Renal cortical epithelial cell (primary cell): ENCODE data around the gene XYLT1. TPM values are rescaled to one million over a fixed set of nuclear protein-coding genes. Genes with fewer than 3 reads are reported as not detected.

Source experiments
- DNase-seq: peaks from one replicate; pipeline ENCODE4 v3.0.0-alpha.2; 2011; ENCODE audit warnings: low read depth
- total RNA-seq: library from RNA; depleted of rRNA; stranded (reverse); fragments of >200 nt; gene quantifications from 2 replicates; pipeline ENCODE4 v1.2.3, GENCODE V29; 2014

The XYLT1 gene
- total RNA-seq, 1 donor from 2014 or later = 0.15 TPM

GRCh38 chr16:17287166-17287800, 183.5 kb downstream of the XYLT1 start:
- no peak for DNase-seq

- DNase-seq = no peak
These were observed 184.3 kb downstream of the XYLT1 start for GRCh38 chr16:17286443-17286842.

- DNase-seq = no peak
These were observed 187.7 kb downstream of the XYLT1 start for GRCh38 chr16:17283016-17283415.

- no peak for DNase-seq
These were observed 188.5 kb downstream of the XYLT1 start for GRCh38 chr16:17282247-17282646.

GRCh38 chr16:17281052-17281451, 189.7 kb downstream of the XYLT1 start:
- no peak for DNase-seq

GRCh38 chr16:17278988-17279387, 191.8 kb downstream of the XYLT1 start:
- DNase-seq = no peak

- no peak for DNase-seq
These were observed 192.8 kb downstream of the XYLT1 start for GRCh38 chr16:17277981-17278381.

- DNase-seq = no peak
These were observed 194.2 kb downstream of the XYLT1 start for GRCh38 chr16:17276610-17277009.

GRCh38 chr16:17276010-17276530, 194.7 kb downstream of the XYLT1 start:
- no peak for DNase-seq

GRCh38 chr16:17275076-17276009, 195.4 kb downstream of the XYLT1 start:
- DNase-seq = peak; percentile 0

GRCh38 chr16:17273142-17273561, 197.6 kb downstream of the XYLT1 start:
- DNase-seq = peak; percentile 1

GRCh38 chr16:17272716-17273115, 198.0 kb downstream of the XYLT1 start:
- DNase-seq = no peak

- no peak for DNase-seq
These were observed 199.1 kb downstream of the XYLT1 start for GRCh38 chr16:17271687-17272086.

GRCh38 chr16:17270683-17271109, 200.1 kb downstream of the XYLT1 start:
- DNase-seq = no peak

- DNase-seq = no peak
These were observed 200.6 kb downstream of the XYLT1 start for GRCh38 chr16:17270111-17270510.

- DNase-seq = no peak
These were observed 201.3 kb downstream of the XYLT1 start for GRCh38 chr16:17269439-17269838.

GRCh38 chr16:17266608-17267313, 204.0 kb downstream of the XYLT1 start:
- DNase-seq = no peak

GRCh38 chr16:17265154-17265553, 205.6 kb downstream of the XYLT1 start:
- DNase-seq = no peak

GRCh38 chr16:17261197-17261858, 209.4 kb downstream of the XYLT1 start:
- DNase-seq = no peak

GRCh38 chr16:17260276-17260849, 210.4 kb downstream of the XYLT1 start:
- no peak for DNase-seq

GRCh38 chr16:17259751-17260270, 210.9 kb downstream of the XYLT1 start:
- DNase-seq = no peak
